SK-N-SH treated with all-trans-retinoic acid at 6 μM for 48 hours (cell line): Measurements from ENCODE around the gene PNPLA7.

Experiments
- ATAC-seq: fragments of 200-7000 bp; cut with Tn5 transposase; 3 replicates; pipeline ENCODE4 v1.9.1; 2020; ENCODE audit warnings: mild to moderate bottlenecking, moderate library complexity
- ARNTL ChIP-seq: fragments of 450-650 bp; formaldehyde crosslinking; IDR thresholded peaks from 2 replicates; pipeline ENCODE4 v1.5.0; 2020; ENCODE audit warnings: low read depth, mild to moderate bottlenecking, moderate library complexity, borderline replicate concordance
- BACH2 ChIP-seq: fragments of 250-450 bp; sonication (Bioruptor Pico); IDR thresholded peaks from 2 replicates; pipeline ENCODE4 v1.9.0; 2021; ENCODE audit warnings: mild to moderate bottlenecking, borderline replicate concordance
- ESRRG ChIP-seq: fragments of 250-450 bp; sonication (Bioruptor Pico); IDR thresholded peaks from 2 replicates; pipeline ENCODE4 v1.6.1; 2021; ENCODE audit warnings: mild to moderate bottlenecking
- GLIS3 ChIP-seq: fragments of 250-450 bp; sonication (Bioruptor Pico); IDR thresholded peaks from 2 replicates; pipeline ENCODE4 v1.5.0; 2020; ENCODE audit warnings: mild to moderate bottlenecking, moderate library complexity
- ISL1 ChIP-seq: fragments of 250-450 bp; sonication (Bioruptor Pico); IDR thresholded peaks from 2 replicates; pipeline ENCODE4 v2.1.2; 2022; ENCODE audit warnings: mild to moderate bottlenecking, moderate library complexity
- OSR1 ChIP-seq: fragments of 250-450 bp; sonication (Bioruptor Pico); IDR thresholded peaks from 2 replicates; pipeline ENCODE4 v1.8.0; 2022; ENCODE audit warnings: moderate library complexity, mild to moderate bottlenecking, inconsistent platforms
- PPARA ChIP-seq: fragments of 250-450 bp; sonication (Bioruptor Pico); IDR thresholded peaks from 2 replicates; pipeline ENCODE4 v1.5.0; 2020; ENCODE audit warnings: mild to moderate bottlenecking, borderline replicate concordance
- RARB ChIP-seq: fragments of 250-450 bp; sonication (Bioruptor Pico); IDR thresholded peaks from 2 replicates; pipeline ENCODE4 v1.8.0; 2021; ENCODE audit warnings: mild to moderate bottlenecking, moderate library complexity
- SNAI2 ChIP-seq: fragments of 250-450 bp; sonication (Bioruptor Pico); IDR thresholded peaks from 2 replicates; pipeline ENCODE4 v1.5.0; 2020; ENCODE audit warnings: mild to moderate bottlenecking, moderate library complexity
- TOX ChIP-seq: fragments of 250-450 bp; sonication (Bioruptor Pico); IDR thresholded peaks from 2 replicates; pipeline ENCODE4 v1.8.0; 2021; ENCODE audit warnings: mild to moderate bottlenecking, moderate library complexity, borderline replicate concordance
- ZC3H10 ChIP-seq: fragments of 250-450 bp; sonication (Bioruptor Pico); IDR thresholded peaks from 2 replicates; pipeline ENCODE4 v1.5.1; 2021; ENCODE audit warnings: mild to moderate bottlenecking, moderate library complexity
- ZFP3 ChIP-seq: fragments of 250-450 bp; sonication (Bioruptor Pico); IDR thresholded peaks from 2 replicates; pipeline ENCODE4 v1.5.0; 2020; ENCODE audit warnings: mild to moderate bottlenecking, moderate library complexity
- ZFP30 ChIP-seq: fragments of 450-650 bp; formaldehyde crosslinking; IDR thresholded peaks from 2 replicates; pipeline ENCODE4 v1.5.0; 2022; ENCODE audit warnings: mild to moderate bottlenecking, moderate library complexity
- ZNF565 ChIP-seq: fragments of 450-650 bp; formaldehyde crosslinking; conservative IDR thresholded peaks from 2 replicates; pipeline ENCODE4 v1.5.0; 2020; ENCODE audit warnings: low read depth, mild to moderate bottlenecking, moderate library complexity
- ZNF70 ChIP-seq: fragments of 450-650 bp; formaldehyde crosslinking; IDR thresholded peaks from 2 replicates; pipeline ENCODE4 v1.5.0; 2020; ENCODE audit warnings: mild to moderate bottlenecking, moderate library complexity
- ZNF8 ChIP-seq: fragments of 450-650 bp; formaldehyde crosslinking; IDR thresholded peaks from 2 replicates; pipeline ENCODE4 v1.5.0; 2020; ENCODE audit warnings: mild to moderate bottlenecking, moderate library complexity
- TF ChIP-seq, protein P1 (sequence below): fragments of 250-450 bp; sonication (Bioruptor Pico); IDR thresholded peaks from 2 replicates; pipeline ENCODE4 v1.8.0; 2020; ENCODE audit warnings: mild to moderate bottlenecking, moderate library complexity, borderline replicate concordance
- TF ChIP-seq, protein P2 (sequence below): fragments of 250-450 bp; sonication (Bioruptor Pico); IDR thresholded peaks from 2 replicates; pipeline ENCODE4 v1.5.0; 2020; ENCODE audit warnings: mild to moderate bottlenecking, moderate library complexity
- TF ChIP-seq, protein P3 (sequence below): fragments of 250-450 bp; sonication (Bioruptor Pico); IDR thresholded peaks from 2 replicates; pipeline ENCODE4 v1.5.1; 2020; ENCODE audit warnings: low read depth, mild to moderate bottlenecking, moderate library complexity
- TF ChIP-seq, protein P4 (sequence below): fragments of 250-450 bp; sonication (Bioruptor Pico); IDR thresholded peaks from 2 replicates; pipeline ENCODE4 v1.8.0; 2021; ENCODE audit warnings: low read depth, mild to moderate bottlenecking, moderate library complexity, borderline replicate concordance

PNPLA7 gene

DNA sequence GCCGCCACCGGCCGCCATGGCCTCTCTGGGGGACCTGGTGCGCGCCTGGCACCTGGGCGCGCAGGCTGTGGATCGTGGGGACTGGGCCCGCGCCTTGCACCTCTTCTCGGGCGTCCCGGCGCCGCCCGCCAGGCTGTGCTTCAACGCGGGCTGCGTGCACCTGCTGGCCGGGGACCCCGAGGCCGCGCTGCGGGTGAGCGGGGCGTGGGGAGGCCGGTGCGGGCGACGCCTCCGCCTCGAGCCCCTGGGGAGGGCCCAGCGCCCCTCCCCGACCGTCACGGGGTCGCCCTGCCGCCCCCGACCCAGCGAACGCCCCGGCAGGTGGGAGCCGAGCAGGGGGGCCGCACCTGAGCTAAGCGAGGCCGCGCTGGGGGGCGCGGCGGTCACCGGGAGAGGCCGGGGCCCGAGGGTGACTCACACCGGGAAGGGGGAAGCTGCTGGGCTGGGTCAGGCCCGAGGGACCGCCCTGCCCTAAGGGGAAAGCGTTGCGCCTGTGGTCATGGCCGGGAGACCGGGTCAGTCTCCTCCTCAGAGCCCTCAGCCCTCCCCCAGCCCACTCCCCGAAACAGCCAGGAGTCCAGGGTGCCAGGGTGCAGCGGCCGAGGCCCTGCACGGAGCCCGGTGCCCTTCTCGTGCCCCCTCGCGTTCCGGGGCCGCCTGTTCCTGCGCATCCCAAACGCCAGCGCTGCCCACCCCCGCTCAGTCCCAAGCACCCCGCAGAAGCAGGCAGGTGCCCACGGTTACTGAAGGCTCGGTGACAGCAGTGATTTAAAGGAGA lies 126.5 kb downstream of the PNPLA7 start:
- no peak for TF ChIP-seq RARB (CRISPR knock-in tag)
- TF ChIP-seq SNAI2 (CRISPR knock-in tag) = no peak
- TF ChIP-seq ZFP30 = no peak
- no peak for TF ChIP-seq ZFP3 (CRISPR knock-in tag)
- no peak for TF ChIP-seq PPARA
- TF ChIP-seq, protein P1, sequence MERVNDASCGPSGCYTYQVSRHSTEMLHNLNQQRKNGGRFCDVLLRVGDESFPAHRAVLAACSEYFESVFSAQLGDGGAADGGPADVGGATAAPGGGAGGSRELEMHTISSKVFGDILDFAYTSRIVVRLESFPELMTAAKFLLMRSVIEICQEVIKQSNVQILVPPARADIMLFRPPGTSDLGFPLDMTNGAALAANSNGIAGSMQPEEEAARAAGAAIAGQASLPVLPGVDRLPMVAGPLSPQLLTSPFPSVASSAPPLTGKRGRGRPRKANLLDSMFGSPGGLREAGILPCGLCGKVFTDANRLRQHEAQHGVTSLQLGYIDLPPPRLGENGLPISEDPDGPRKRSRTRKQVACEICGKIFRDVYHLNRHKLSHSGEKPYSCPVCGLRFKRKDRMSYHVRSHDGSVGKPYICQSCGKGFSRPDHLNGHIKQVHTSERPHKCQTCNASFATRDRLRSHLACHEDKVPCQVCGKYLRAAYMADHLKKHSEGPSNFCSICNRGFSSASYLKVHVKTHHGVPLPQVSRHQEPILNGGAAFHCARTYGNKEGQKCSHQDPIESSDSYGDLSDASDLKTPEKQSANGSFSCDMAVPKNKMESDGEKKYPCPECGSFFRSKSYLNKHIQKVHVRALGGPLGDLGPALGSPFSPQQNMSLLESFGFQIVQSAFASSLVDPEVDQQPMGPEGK (CRISPR knock-in tag) = no peak
- TF ChIP-seq ISL1 = no peak
- TF ChIP-seq, protein P2, sequence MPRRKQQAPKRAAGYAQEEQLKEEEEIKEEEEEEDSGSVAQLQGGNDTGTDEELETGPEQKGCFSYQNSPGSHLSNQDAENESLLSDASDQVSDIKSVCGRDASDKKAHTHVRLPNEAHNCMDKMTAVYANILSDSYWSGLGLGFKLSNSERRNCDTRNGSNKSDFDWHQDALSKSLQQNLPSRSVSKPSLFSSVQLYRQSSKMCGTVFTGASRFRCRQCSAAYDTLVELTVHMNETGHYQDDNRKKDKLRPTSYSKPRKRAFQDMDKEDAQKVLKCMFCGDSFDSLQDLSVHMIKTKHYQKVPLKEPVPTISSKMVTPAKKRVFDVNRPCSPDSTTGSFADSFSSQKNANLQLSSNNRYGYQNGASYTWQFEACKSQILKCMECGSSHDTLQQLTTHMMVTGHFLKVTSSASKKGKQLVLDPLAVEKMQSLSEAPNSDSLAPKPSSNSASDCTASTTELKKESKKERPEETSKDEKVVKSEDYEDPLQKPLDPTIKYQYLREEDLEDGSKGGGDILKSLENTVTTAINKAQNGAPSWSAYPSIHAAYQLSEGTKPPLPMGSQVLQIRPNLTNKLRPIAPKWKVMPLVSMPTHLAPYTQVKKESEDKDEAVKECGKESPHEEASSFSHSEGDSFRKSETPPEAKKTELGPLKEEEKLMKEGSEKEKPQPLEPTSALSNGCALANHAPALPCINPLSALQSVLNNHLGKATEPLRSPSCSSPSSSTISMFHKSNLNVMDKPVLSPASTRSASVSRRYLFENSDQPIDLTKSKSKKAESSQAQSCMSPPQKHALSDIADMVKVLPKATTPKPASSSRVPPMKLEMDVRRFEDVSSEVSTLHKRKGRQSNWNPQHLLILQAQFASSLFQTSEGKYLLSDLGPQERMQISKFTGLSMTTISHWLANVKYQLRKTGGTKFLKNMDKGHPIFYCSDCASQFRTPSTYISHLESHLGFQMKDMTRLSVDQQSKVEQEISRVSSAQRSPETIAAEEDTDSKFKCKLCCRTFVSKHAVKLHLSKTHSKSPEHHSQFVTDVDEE (CRISPR knock-in tag) = no peak
- no peak for TF ChIP-seq ZNF565 (CRISPR knock-in tag)
- no peak for TF ChIP-seq BACH2 (CRISPR knock-in tag)
- TF ChIP-seq ZC3H10 (CRISPR knock-in tag) = no peak
- TF ChIP-seq TOX (CRISPR knock-in tag) = no peak
- no peak for TF ChIP-seq OSR1 (CRISPR knock-in tag)
- TF ChIP-seq, protein P3, sequence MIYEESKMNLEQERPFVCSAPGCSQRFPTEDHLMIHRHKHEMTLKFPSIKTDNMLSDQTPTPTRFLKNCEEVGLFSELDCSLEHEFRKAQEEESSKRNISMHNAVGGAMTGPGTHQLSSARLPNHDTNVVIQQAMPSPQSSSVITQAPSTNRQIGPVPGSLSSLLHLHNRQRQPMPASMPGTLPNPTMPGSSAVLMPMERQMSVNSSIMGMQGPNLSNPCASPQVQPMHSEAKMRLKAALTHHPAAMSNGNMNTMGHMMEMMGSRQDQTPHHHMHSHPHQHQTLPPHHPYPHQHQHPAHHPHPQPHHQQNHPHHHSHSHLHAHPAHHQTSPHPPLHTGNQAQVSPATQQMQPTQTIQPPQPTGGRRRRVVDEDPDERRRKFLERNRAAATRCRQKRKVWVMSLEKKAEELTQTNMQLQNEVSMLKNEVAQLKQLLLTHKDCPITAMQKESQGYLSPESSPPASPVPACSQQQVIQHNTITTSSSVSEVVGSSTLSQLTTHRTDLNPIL (CRISPR knock-in tag) = no peak
- no peak for TF ChIP-seq ZNF70 (CRISPR knock-in tag)
- TF ChIP-seq ARNTL = no peak
- no peak for TF ChIP-seq ESRRG (CRISPR knock-in tag)
- TF ChIP-seq GLIS3 (CRISPR knock-in tag) = no peak
- peak; percentile 15; the same call in 2 of the 3 replicates for ATAC-seq

DNA sequence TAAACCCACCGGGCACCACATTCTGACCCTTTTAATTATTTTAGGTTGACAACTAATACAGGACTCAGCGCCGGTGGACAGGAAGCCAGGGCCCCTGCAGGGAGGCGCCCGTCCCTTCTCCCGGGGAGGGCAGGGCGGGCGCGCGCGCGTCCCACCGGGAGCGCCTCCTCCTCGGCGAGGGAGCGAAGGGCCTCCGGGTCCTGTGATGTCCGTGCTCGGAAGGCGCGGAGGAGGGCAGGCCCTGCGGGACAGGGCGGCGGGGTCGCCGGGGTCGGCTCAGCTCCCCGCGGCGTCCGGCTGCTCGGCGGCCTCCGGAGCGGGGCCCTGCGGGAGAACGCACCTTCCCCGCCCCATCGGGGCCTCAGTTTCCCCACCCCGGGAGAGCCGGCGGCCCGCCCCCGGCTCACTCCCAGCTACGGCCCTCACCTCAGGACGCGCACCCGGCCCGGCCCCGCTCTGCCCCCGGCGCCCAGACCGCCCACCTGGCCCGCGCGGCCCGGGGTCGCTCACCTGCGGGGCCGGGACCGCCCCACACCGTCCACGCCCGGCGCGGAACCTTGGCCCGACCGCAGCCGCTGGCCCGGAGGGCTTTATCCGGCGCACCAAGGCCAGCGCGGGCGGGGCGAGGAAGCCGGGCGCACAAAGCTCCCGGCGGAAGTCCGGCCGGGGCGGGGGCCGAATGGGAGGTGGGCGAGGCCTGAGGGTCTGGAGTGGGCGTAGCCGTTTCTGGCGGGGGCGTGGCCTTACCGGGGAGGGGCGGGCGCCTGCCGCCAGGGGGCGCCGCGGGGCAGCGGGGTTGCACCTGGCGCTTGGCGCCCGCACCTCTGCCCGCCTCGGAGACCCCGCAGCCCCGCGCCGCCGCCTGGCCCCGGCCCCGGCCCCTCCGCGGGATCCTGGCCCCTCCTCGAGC lies 127.3 kb downstream of the PNPLA7 start, which contains the start of the genes EXD3 and NOXA1:
Gene EXD3, minus strand, starts transcription at position 559 of the 910 bp plus-strand sequence. CDS start 27,805 bp downstream, outside the sequence.
Gene NOXA1, plus strand, starts transcription at position 790 of the 910 bp plus-strand sequence. CDS start 137 bp downstream, outside the sequence.
- TF ChIP-seq ZFP3 (CRISPR knock-in tag) = no peak
- no peak for TF ChIP-seq ZNF565 (CRISPR knock-in tag)
- TF ChIP-seq SNAI2 (CRISPR knock-in tag) = peak; percentile 65; the same call in 1 of the 2 replicates
- TF ChIP-seq, protein P4, sequence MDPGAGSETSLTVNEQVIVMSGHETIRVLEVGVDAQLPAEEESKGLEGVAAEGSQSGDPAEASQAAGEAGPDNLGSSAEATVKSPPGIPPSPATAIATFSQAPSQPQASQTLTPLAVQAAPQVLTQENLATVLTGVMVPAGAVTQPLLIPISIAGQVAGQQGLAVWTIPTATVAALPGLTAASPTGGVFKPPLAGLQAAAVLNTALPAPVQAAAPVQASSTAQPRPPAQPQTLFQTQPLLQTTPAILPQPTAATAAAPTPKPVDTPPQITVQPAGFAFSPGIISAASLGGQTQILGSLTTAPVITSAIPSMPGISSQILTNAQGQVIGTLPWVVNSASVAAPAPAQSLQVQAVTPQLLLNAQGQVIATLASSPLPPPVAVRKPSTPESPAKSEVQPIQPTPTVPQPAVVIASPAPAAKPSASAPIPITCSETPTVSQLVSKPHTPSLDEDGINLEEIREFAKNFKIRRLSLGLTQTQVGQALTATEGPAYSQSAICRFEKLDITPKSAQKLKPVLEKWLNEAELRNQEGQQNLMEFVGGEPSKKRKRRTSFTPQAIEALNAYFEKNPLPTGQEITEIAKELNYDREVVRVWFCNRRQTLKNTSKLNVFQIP = no peak
- no peak for TF ChIP-seq PPARA
- TF ChIP-seq, protein P3 (CRISPR knock-in tag) = no peak
- TF ChIP-seq ZNF8 = no peak
- ATAC-seq = peak; percentile 85
